ENCODE measurements around the gene RXRA.
A peak's percentile ranks its signal among the peaks of the same experiment; 100 is the strongest.

RXRA gene

GRCh38 chr9:134326724-134327601, 708 bp downstream of the RXRA start:
- peak; percentile 55 for DNase-seq

GRCh38 chr9:134327671-134328231, 1.5 kb downstream of the RXRA start:
- DNase-seq: no peak

DNA sequence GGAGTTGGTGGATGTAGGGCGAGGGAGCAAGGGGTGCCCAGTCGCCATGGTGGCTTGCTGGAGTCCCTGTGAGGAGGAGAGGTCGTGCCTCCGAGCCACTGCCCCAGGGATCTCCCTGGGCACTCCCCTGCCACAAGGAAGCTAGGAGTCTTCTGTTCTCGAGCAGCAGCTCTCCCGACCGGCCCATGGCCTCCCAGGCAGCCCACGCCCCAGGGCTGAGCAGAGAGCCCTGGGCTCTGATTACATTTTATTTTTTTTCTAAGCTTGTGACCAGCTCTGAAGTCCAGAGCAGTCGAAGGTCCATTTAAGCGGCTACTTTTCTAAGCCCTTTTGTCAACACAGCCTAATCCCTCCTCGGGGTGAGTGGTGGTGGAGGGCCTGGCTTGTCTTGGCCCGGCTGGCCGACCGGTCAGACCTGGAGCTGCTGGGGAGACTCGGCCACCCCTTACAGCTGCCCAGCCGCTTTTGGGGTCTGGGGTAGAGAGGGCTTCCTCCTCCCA, 2.1 kb downstream of the RXRA start:
- no peak for DNase-seq

DNA sequence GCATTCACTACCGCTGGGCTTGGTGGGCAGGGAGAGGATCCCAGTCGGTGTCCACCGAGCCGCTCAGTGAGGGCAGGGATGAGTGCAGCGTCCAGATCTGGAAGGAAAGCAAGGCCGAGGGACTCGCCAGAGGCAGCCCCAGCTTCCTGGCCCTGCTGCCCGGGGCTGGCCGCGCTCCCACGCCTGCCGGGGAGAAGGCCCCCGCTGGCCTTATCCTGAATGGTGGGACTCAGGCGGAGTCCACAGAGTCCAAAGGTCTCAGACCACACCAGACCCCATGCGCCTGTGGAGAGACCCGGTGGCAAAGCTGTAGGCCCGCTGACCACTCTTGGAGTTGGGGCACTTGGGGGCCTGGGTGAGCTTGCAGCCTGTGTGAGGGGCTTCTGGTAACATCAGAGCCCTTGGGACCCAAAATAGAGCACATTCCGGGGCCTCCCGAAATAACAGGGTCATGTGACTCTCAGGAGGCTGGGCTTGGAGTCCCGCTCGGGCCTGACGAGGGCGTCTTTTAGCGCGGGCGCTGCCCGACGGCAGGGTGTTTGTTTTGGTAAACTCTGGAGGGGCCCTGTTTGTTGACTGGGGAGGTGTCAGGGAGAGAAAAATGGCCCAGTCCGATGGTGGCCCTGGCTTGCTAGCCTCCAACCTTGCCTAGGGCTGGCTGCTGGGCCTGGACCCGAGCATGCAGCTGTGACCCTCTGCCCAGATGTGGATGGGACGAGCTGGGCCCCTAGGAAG, 2.8 kb downstream of the RXRA start:
- DNase-seq: no peak

DNA sequence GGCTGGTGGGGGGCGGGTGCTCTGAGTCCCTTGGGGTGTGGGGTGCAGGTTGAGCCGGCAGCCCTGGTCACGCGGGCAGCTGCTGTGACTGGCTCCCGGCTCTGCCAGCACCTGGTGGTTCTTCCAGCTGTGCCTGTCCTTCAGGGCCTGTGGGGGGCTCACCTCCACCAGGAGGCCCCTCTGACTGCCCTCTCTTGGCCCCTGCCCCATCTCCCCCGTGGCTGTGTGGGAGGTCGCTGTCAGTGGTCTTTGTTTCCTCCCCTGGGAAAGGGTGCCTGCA, 3.3 kb downstream of the RXRA start:
- no peak for DNase-seq

DNA sequence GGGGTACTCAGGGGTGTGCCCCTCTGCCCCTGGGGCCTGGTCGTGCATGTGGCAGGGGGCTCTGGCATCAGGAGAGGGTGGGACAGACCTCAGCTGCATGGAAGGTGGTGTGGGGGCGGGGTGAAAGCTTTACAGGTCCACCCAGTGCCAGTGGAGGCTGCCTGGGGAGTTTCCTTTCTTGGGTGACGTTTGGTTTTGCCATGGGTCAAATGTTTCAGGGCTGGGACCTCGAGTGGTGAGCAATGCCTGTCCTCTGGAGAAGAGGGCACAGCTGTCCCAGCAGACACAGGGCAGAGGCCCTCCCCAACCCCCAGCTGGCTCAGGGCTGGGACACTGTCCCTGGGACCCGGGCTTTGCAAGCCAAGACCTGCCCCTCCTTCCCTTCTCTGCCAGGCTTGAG, 3.6 kb downstream of the RXRA start:
- no peak for DNase-seq

GRCh38 chr9:134330590-134330989, 4.3 kb downstream of the RXRA start:
- DNase-seq: no peak

GRCh38 chr9:134331186-134332025, 5.2 kb downstream of the RXRA start:
- peak; percentile 64 for DNase-seq

- no peak for DNase-seq
These were observed 6.0 kb downstream of the RXRA start for GRCh38 chr9:134332266-134332665.

- DNase-seq: no peak
These were observed 6.6 kb downstream of the RXRA start for GRCh38 chr9:134332841-134333233.

DNA sequence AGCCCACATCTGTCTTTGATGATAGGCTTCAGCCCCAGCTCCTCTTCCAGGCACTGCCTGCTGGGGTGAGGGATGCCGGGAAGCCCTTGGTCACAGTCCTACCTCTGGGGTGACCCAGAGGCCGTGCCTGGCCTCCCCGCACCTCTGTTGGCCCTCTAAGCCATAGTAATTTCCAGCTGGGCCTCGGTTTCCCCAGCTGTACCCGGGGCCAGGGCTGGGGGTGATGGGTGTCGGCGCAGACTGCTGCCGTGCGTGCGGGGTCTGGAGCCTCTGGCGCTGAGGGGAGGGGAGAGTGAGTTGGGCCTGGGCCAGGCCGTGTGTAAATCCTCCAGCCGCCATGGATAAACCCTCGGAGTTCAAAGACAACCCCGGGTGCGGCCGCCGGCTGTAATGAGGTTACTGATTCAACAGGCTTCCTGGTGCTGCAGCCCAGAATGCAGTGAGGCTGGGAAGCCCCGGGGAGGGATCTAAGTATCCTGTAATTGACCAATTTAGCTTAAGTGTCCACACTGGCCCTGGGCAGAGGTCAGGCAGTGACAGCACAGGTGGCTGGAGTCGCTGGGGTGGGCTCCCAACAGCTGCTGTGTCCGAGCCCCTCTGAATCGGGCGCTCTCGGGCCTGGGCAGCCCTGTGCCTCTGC, 7.1 kb downstream of the RXRA start:
- DNase-seq: peak; percentile 24

GRCh38 chr9:134333874-134334581, 7.8 kb downstream of the RXRA start:
- DNase-seq: no peak

GRCh38 chr9:134335061-134335460, 8.8 kb downstream of the RXRA start:
- no peak for DNase-seq

DNA sequence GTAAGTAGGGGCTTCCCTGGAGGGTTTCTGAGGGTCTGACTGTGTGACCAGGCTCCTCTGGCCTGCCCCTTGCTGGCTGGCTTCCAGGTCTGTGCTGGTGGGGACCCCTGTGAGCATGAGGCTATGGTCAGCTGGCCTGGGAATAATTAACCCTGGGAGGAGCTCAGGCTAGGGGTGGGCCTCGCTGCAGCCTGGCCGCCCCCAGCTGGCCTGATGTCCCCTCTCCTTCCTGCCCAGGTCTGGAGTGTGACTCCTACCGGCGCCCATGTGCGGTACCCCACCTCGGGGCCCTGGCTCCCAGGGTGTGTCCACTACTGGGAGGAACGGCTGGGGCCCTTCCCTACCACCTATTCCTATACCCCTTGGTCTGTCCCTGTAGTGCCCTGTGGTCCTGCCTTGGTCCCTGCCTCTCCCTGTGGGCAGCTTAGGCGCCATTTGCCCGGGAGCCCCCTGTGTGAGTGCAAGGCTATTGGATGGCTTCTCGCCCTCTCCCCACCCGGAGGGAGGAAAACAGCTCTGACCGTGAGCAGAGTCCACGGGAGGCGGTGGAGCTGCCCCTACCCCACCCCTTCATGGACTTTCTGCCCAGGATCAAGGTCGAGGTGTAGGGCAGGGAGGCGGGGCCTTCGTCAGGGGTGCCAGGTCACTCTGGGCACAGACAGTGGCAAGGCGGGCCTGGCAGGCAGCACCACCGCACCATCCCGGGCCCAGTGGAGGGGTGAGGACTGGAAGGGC, 9.4 kb downstream of the RXRA start:
- DNase-seq: no peak

GRCh38 chr9:134336228-134336627, 10.0 kb downstream of the RXRA start:
- DNase-seq: no peak

- no peak for DNase-seq
These were observed 10.7 kb downstream of the RXRA start for GRCh38 chr9:134336924-134337323.

DNA sequence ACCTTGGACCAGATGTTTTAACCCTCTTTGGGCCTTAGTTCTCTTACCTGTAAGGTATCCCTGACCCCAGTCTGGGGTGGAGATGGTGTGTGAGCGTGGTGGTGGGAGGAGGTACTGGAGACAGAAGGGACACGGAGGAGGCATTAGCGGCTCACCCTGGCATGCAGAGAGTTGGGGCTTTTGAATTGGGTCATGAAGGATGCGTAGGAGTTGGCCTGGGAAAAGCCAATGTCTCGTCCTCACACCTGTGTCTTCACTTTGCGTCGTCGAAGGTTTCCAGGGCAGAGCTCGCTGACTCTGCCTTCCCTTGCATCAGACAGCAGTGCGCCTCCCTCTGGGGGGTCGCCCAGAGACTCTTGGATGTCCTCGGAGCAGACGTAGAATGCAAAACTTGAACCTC, 11.2 kb downstream of the RXRA start:
- no peak for DNase-seq

DNA sequence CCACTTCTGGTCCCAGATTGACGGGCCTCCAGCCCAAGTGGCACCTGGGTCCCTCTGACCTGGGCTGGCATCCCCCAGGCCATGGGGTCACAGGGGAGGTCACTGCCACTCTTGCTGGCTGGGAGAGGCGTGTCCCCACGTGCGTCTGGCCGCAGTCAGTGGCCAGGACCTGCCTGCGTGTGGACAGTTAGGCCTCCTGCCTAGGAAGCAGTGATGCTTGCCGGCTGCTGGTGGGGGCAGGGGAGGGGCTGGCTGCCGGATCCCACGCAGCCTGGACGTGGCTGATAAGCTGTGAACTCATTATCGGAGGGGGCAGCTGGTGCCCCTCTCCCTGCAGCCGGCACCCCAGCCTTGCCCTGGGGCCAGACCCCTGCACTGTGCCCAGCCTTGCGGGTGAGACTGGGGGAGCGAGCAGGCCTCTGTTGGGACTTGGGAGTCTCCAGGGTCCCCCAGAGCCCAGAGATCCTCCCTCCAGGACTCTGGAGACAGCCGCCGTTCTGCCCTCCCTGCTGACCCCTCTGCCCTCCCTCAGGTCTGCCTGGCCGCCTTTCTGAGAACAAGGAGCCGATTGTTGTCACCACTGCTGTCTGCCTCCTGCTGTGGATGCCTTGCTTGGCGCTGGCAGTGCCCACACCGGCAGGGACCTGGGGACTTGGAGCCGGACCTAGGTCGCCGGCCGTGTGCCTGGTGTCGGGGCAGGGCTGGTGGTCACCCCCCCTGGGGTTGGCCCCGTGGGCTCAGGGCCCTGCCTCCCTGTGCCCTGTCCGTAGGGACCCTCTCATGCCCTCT, 12.3 kb downstream of the RXRA start:
- no peak for DNase-seq

- no peak for DNase-seq
These were observed 13.0 kb downstream of the RXRA start for GRCh38 chr9:134339183-134339806.
